ENCODE data around the gene MRPL28. TPM values are rescaled to one million over a fixed set of nuclear protein-coding genes. Genes with fewer than 3 reads are reported as not detected.
"Not testable (repeated sequence)": the region's sequence is repeated elsewhere in the genome, so short reads cannot be mapped to it uniquely, and the experiment has no call there.

The MRPL28 gene
- total RNA-seq, 6 experiments from 2014 or later: 105 to 131 (median 129) TPM

DNA sequence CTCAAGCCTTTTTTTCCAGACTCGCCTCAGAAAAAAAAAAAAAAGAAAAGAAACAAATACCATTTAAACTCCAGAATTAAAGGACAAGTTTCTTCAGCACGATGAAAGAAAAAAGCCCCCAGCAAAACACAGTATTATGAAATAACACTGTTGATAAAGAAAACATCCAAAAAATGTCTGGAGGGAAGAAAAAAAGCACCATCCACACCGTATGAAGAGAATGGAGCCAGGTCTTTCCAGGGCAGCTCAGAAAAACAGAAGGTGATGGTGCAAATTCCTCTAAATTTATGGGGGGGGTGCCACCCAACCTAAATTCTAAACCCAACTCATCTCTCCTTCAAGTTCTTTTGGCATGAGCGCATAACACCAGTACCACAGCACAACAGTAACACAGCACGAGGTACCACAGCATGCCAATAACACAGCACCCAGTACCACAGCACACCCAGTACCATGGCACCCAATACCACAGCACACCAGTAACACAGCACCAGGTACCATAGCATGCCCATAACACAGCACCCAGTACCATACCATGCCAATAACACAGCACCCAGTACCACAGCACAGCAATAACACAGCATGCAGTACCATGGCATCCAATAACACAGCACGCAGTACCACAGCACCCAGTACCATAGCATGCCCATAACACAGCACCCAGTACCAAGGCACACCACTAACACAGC is 36.8 kb downstream of the MRPL28 start:
- Mint-ChIP-seq H3K36me3 (ENCODE audit: low read depth) (no peaks in the 10 kb centered on the region), H3K4me3 (no peak overlapping the region), H3K9me3 (no peaks in the 10 kb centered on the region), H3K27ac (no peak overlapping the region), H3K4me1 (ENCODE audit: low read depth) (peaks cover 43% of the 10 kb centered on the region), H3K27me3 (ENCODE audit: insufficient read depth) (peaks cover 5% of the 10 kb centered on the region; the same call in 1 of the 2 replicates)
- no peak for DNase-seq
- TF ChIP-seq, protein P1, sequence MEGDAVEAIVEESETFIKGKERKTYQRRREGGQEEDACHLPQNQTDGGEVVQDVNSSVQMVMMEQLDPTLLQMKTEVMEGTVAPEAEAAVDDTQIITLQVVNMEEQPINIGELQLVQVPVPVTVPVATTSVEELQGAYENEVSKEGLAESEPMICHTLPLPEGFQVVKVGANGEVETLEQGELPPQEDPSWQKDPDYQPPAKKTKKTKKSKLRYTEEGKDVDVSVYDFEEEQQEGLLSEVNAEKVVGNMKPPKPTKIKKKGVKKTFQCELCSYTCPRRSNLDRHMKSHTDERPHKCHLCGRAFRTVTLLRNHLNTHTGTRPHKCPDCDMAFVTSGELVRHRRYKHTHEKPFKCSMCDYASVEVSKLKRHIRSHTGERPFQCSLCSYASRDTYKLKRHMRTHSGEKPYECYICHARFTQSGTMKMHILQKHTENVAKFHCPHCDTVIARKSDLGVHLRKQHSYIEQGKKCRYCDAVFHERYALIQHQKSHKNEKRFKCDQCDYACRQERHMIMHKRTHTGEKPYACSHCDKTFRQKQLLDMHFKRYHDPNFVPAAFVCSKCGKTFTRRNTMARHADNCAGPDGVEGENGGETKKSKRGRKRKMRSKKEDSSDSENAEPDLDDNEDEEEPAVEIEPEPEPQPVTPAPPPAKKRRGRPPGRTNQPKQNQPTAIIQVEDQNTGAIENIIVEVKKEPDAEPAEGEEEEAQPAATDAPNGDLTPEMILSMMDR (IDR thresholded peaks at IDR 0.05): no peak

DNA sequence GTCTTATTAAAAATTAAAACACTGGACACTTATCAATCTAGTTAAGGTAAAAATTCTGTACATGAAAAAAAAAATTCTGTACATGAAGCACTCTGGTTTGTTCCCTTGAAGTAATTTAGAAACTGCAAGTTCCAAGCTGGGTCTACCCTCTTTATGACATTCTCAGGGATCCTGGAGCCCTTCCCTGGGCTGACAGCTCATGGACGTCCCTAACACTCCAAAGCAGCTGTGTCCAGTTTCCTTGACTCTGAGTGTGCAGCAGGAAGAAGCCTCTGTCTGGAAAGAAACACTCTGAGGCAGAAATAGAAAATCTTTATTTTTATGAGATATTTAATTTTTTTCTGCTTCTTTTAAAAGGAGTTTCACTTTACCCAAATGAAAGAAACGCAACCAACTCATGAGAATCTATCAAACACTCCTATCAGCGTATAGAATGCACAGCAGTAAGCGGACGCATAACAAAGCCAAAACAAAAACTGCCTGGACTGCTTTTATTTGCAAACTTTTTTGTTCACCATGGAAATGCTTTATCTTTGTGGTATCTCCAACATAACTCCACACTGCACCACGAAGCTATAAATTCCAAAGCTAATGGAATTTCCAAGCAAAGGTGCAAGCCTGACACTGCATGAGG is 39.0 kb downstream of the MRPL28 start:
- Mint-ChIP-seq H3K4me1 (ENCODE audit: low read depth) (peaks cover 52% of the 10 kb centered on the region), H3K27ac (peak overlapping the region; percentile 92), H3K4me3 (peak overlapping the region; percentile 65)
- peak; percentile 75 for DNase-seq
- H3K36me3 Mint-ChIP-seq (ENCODE audit: low read depth); H3K27me3 Mint-ChIP-seq (ENCODE audit: insufficient read depth); H3K9me3 Mint-ChIP-seq: not testable (repeated sequence)

DNA sequence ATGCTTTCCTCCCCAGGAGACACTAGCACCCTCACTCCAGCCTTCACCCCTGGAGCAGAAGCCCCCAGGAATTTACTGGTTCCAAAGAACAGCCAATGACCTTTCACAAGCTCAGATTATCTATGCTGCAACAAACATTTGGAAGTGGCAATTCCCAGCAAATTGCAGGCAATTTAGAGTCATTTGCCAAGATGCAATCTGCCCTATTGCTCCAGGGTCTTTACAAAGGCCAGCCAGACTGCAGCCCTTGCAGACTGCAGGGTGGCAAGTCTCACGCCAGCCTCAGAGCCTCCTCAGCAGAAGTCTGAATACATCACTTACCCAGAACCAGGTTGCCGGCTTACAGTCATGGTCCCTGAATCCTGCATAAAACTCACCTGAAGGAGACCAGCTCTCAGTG is 39.6 kb downstream of the MRPL28 start:
- DNase-seq: no peak
- Mint-ChIP-seq H3K27ac (peak overlapping the region; percentile 92), H3K9me3 (no peaks in the 10 kb centered on the region)

DNA sequence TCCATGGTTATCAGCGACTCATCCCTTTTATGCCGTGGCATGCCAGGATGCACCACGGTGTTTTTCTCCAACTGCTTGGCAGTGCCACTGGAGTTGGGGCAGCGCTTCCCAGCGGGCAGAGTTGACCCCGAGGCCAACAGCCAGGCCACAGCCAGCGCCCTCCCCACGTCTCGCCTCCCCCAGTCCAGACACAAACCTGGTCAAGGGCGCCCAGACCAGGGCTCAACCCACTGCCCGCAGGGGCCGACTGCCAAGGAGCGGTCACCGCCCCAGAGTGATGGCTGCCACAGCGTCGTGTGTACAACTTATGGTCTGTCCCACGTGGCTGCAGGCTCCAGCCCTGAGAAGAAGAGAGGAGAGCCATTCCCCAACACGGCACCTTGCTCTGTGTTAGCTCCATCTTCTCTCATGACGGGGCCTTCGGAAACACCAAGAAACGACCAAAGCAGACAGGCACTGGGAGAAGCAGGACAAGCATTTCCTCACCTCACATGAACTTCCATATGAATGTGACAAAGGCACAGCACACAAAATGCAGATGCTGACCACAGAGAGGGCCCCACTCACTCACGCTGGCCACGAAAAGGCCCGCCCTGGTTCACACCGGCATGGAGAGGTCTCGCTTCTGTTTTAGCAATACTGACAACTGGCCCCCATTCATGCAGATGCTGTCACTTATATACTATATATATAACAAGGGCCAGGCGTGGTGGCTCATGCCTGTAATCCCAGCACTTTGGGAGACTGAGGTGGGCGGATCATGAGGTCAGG is 44.8 kb downstream of the MRPL28 start:
- Mint-ChIP-seq H3K27ac (no peak overlapping the region), H3K36me3 (ENCODE audit: low read depth) (no peaks in the 10 kb centered on the region), H3K9me3 (no peaks in the 10 kb centered on the region), H3K4me3 (no peak overlapping the region), H3K27me3 (ENCODE audit: insufficient read depth) (no peaks in the 10 kb centered on the region; the same call in 1 of the 2 replicates), H3K4me1 (ENCODE audit: low read depth) (peaks cover 13% of the 10 kb centered on the region)
- TF ChIP-seq, protein P1 (IDR thresholded peaks at IDR 0.05): no peak
- no peak for DNase-seq

More for the DNA sequence above, 39.6 kb downstream of the MRPL28 start:
- TF ChIP-seq, protein P1 (IDR thresholded peaks at IDR 0.05): no peak
- Mint-ChIP-seq H3K4me3 (peak overlapping the region; percentile 65), H3K36me3 (ENCODE audit: low read depth) (no peaks in the 10 kb centered on the region), H3K4me1 (ENCODE audit: low read depth) (peaks cover 52% of the 10 kb centered on the region), H3K27me3 (ENCODE audit: insufficient read depth) (peaks cover 5% of the 10 kb centered on the region; the same call in 1 of the 2 replicates)

DNA sequence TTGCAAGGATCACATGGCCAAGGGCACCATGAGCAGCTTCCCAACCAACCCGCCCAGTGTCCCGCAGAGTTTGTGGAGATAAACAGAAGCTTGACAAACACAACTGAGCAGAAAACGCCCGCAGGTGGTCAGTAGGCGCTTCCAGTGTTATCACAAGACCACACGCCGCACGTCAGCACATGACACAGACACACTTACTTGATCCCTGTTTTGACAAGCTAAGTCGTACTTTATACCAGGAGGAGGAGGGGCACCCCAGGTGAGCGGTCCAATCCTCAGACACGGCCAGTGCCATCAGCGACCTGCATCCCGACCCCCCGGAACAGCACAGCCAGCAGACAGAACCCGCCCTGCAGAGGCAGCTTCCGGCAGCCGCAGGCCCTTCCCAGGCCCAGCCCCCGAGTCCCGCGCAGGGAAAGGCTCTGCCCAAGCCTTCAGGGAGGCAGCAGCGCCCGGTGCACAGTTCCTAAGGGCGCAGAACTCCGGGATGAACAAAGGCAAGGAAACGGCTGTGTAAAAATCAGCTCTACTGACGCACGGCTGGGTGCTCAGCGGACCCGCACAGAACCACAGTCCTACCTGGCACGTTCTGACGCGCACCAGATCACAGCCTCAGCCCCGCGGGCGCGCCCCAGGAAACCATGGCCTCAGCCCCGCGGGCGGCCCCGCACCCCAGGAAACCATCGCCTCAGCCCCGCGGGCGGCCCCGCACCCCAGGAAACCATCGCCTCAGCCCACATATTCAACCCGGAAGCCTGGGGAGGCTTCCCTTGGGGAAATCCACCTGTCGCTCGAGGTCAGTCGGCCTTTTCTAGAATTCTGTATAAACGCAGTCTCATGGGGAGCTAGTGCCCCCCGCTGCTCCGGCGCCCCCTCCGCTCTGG is 45.6 kb downstream of the MRPL28 start:
- H3K4me1 Mint-ChIP-seq (ENCODE audit: low read depth): peaks cover 9% of the 10 kb centered on the region
- H3K9me3 Mint-ChIP-seq: no peaks in the 10 kb centered on the region
- DNase-seq: no peak
- H3K27ac Mint-ChIP-seq: no peak overlapping the region
- no peak overlapping the region for H3K4me3 Mint-ChIP-seq
- H3K36me3 Mint-ChIP-seq (ENCODE audit: low read depth): no peaks in the 10 kb centered on the region
- TF ChIP-seq, protein P1 (IDR thresholded peaks at IDR 0.05): no peak
- no peaks in the 10 kb centered on the region; the same call in 1 of the 2 replicates for H3K27me3 Mint-ChIP-seq (ENCODE audit: insufficient read depth)
